HG03457 (cell line): ENCODE measurements around the gene OR10K2.
"Not testable (repeated sequence)": the region's sequence is repeated elsewhere in the genome, so short reads cannot be mapped to it uniquely, and the experiment has no call there.

ENCODE experiments used
- ATAC-seq: cut with Tn5 transposase; IDR thresholded peaks from one replicate; pipeline ENCODE4 v1.9.1; 2021; ENCODE audit warnings: moderate number of reproducible peaks; ENCODE audit not compliant: unreplicated experiment

Gene OR10K2

GRCh38 chr1:158426137-158426536 is at the start of gene OR10K2:
Gene OR10K2, minus strand, starts transcription at chr1:158426237. Its CDS starts 5,371 bp downstream, at chr1:158420866.
- ATAC-seq: no peak

GRCh38 chr1:158471920-158472319 is 45.9 kb upstream of the OR10K2 start, which contains the start of gene OR10R2:
Gene OR10R2, plus strand, starts transcription at chr1:158472220. Its CDS starts 106 bp downstream, at chr1:158472326.
- ATAC-seq: no peak

GRCh38 chr1:158461534-158461933 is 35.5 kb upstream of the OR10K2 start, which contains the start of gene OR10K1:
Gene OR10K1, plus strand, starts transcription at chr1:158461834. Its CDS starts 3,728 bp downstream, at chr1:158465562.
- ATAC-seq: no peak

GRCh38 chr1:158458263-158458662 is 32.2 kb upstream of the OR10K2 start:
- no peak for ATAC-seq

GRCh38 chr1:158457246-158457645 is 31.2 kb upstream of the OR10K2 start:
- no peak for ATAC-seq

- no peak for ATAC-seq
These were observed 28.5 kb upstream of the OR10K2 start for GRCh38 chr1:158454537-158454936.

- ATAC-seq: no peak
These were observed 19.3 kb upstream of the OR10K2 start for GRCh38 chr1:158445376-158445775.

- ATAC-seq: no peak
These were observed 8.7 kb upstream of the OR10K2 start for GRCh38 chr1:158434741-158435140.

- ATAC-seq: not testable (repeated sequence)
These were observed 4.1 kb upstream of the OR10K2 start for GRCh38 chr1:158430163-158430562.

GRCh38 chr1:158425027-158425426 is 1.0 kb downstream of the OR10K2 start:
- ATAC-seq: no peak

- ATAC-seq: no peak
These were observed 3.8 kb downstream of the OR10K2 start for GRCh38 chr1:158422212-158422611.

GRCh38 chr1:158417586-158417985 is 8.5 kb downstream of the OR10K2 start:
- no peak for ATAC-seq

GRCh38 chr1:158414651-158415345 is 11.2 kb downstream of the OR10K2 start:
- no peak for ATAC-seq

GRCh38 chr1:158407092-158407491 is 18.9 kb downstream of the OR10K2 start:
- no peak for ATAC-seq

- no peak for ATAC-seq
These were observed 25.2 kb downstream of the OR10K2 start for GRCh38 chr1:158400871-158401270.

GRCh38 chr1:158398818-158399514 is 27.1 kb downstream of the OR10K2 start, which contains the start of gene OR10T2:
Gene OR10T2, minus strand, starts transcription at chr1:158399466. Its CDS starts 0 bp downstream, at chr1:158399466.
- no peak for ATAC-seq

- ATAC-seq: no peak
These were observed 29.4 kb downstream of the OR10K2 start for GRCh38 chr1:158396646-158397045.

- ATAC-seq: no peak
These were observed 32.6 kb downstream of the OR10K2 start for GRCh38 chr1:158393476-158393875.

GRCh38 chr1:158391099-158391498 is 34.9 kb downstream of the OR10K2 start:
- no peak for ATAC-seq

GRCh38 chr1:158390331-158390730 is 35.7 kb downstream of the OR10K2 start:
- ATAC-seq: no peak

GRCh38 chr1:158374860-158375259 is 51.2 kb downstream of the OR10K2 start:
- ATAC-seq: no peak

- not testable (repeated sequence) for ATAC-seq
These were observed 51.9 kb downstream of the OR10K2 start for GRCh38 chr1:158374101-158374500.
